Psoas muscle (tissue), 8 donors: Measurements from ENCODE around the gene MTMR10. TPM values are rescaled to one million over a fixed set of nuclear protein-coding genes. Genes with fewer than 3 reads are reported as not detected.

ENCODE experiments used
- ATAC-seq, 4 donors: fragments of 200-7000 bp; cut with Tn5 transposase; one replicate each; pipeline ENCODE4 v1.9.1; 2020; ENCODE audit warnings: moderate library complexity in 3 of 4, mild to moderate bottlenecking in 2 of 4
- DNase-seq, 2 donors: peaks; one replicate each; pipeline ENCODE4 v3.0.0-alpha.2; 2020
- H3K27ac ChIP-seq: fragments of 200-600 bp; one replicate; pipeline ENCODE4 v1.8.0; 2022
- H3K27me3 ChIP-seq, 3 donors: fragments of 200-600 bp in 1 of 3; one replicate each; pipeline versions ENCODE4 v1.6.1 to v1.8.0; 2013 to 2022; ENCODE audit warnings: low read length in 2 of 3, mild to moderate bottlenecking in 2 of 3, moderate library complexity in 1 of 3; ENCODE audit not compliant: insufficient read depth in 3 of 3
- H3K36me3 ChIP-seq, 2 donors: fragments of 200-600 bp in 1 of 2; one replicate each; pipeline versions ENCODE4 v1.6.1 to v1.8.0; 2013 to 2022; ENCODE audit warnings: low read depth in 1 of 2, mild to moderate bottlenecking in 1 of 2, moderate library complexity in 1 of 2; ENCODE audit not compliant: insufficient read depth in 1 of 2
- H3K4me1 ChIP-seq: fragments of 200-600 bp; one replicate; pipeline ENCODE4 v1.8.0; 2022
- H3K4me3 ChIP-seq: fragments of 200-600 bp; one replicate; pipeline ENCODE4 v1.8.0; 2022; ENCODE audit warnings: mild to moderate bottlenecking
- H3K9me3 ChIP-seq: fragments of 200-600 bp; one replicate; pipeline ENCODE4 v1.8.0; 2022
- CTCF ChIP-seq: fragments of 200-600 bp; IDR thresholded peaks from one replicate; pipeline ENCODE4 v1.8.0; 2022; ENCODE audit warnings: antibody characterized with exemption
- WGBS, 3 donors: extraction: QIAGEN DNeasy Blood & Tissue Kit; methylation state at CpG; one replicate each; pipeline versions ENCODE4 v1.1.6 to v1.1.7; 2013; 5-methylcytosine and 5-hydroxymethylcytosine counted together
- intact Hi-C, 2 donors: fragments of 100-400 bp; cut with DNase I; formaldehyde crosslinking; loops; one replicate each; pipeline versions ENCODE4 v1.11.0 to v1.14.2; 2022
- polyA plus RNA-seq, 3 donors: library from polyadenylated mRNA; stranded (reverse); fragments of 200-250 nt; gene quantifications; one replicate each; pipeline ENCODE4 v1.2.3, GENCODE V29; 2013
- total RNA-seq, 4 donors: library from RNA; stranded (reverse); fragmentation: NEBNext Ultra II Directional in 2 of 4; extraction: Animal tissue kit (Norgen Biotek cat#: 25700) in 2 of 4; gene quantifications; one replicate each; pipeline versions ENCODE4 v1.2.1 to v1.2.4, GENCODE V29; 2021 to 2023
- donor health status: healthy with polysubstance abuse.
- donor health status: DM: no; HTN: no; CAD: no; lungs with moderate emphysema.
- donor health status: Bipolar disorder and iron deficiency.
- donor health status: healthy.
- donor health status: DM: yes; HTN: yes; CAD: no.
- donor health status: DM: no; HTN: no; CAD: no.
- donor health status: DM: no; HTN: no; CAD: no.
- donor health status: DM: yes; HTN: yes; CAD: no.

MTMR10 gene
- total and polyA plus RNA-seq, 7 donors: 15.0 to 52.3 (median 28.0) TPM

GRCh38 chr15:31021067-31021665, 29.7 kb upstream of the MTMR10 start:
- Histone ChIP-seq H3K27ac (no peak overlapping the region), H3K4me3 (no peak overlapping the region), H3K9me3 (no peaks in the 10 kb centered on the region), H3K27me3 (no peaks in the 10 kb centered on the region), H3K36me3 (no peaks in the 10 kb centered on the region), H3K4me1 (no peaks in the 10 kb centered on the region)
- intact Hi-C loops: no loop called here
- DNase-seq (no peak), ATAC-seq (no peak)
- 92 to 94% (median 92%) methylated on average over 5 of the region's 5 CpGs for WGBS, 3 donors
- TF ChIP-seq CTCF: no peak

DNA sequence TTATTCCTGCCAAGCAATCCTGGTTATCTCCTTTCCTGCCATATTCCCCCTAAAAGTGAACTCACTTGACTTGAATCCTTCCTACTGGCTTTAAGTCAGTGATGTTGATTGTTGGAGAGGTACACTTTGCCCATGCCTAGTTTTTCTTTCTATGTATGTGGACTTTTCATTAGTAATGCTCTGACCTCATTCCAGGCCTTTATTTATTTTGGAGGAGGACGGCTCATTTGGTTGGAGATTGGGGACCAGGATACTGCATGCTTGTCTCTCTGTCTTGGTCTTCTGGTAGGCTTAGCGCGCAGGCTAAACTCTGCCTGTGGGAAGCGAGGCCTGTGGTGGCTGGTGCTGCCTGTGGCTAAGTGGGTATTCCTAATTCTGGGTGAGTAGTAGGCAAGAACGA, 29.1 kb upstream of the MTMR10 start:
- no peaks in the 10 kb centered on the region for H3K4me1 ChIP-seq
- no peaks in the 10 kb centered on the region for H3K27me3 ChIP-seq
- no peak for DNase-seq
- no peaks in the 10 kb centered on the region for H3K36me3 ChIP-seq
- intact Hi-C loops: no loop called here
- H3K4me3 ChIP-seq: no peak overlapping the region
- TF ChIP-seq CTCF: no peak
- no peaks in the 10 kb centered on the region for H3K9me3 ChIP-seq
- WGBS, 3 donors: 89 to 92% (median 92%) methylated on average over 5 of the region's 5 CpGs
- no peak for ATAC-seq
- no peak overlapping the region for H3K27ac ChIP-seq

DNA sequence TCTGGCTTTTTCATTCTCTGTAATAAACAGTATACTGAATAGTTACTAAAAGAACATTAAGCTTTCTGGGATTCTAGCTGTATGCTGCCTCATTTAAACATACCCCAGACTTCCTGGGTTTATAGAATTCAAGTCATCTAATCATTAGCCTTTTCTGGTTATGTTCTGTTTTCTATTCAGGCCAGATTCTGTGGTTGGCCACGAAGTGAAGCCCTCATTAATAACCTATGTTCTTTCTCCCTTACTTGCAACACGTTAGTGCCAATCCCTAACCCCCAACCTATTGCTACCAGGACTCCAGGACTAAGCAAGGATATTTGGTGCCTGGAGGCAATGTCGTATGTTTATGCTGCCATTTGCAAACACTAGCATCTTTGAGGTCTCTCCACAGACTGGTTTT, 28.6 kb upstream of the MTMR10 start:
- Histone ChIP-seq H3K4me1 (no peaks in the 10 kb centered on the region), H3K36me3 (no peaks in the 10 kb centered on the region), H3K9me3 (no peaks in the 10 kb centered on the region), H3K27ac (no peak overlapping the region), H3K27me3 (no peaks in the 10 kb centered on the region), H3K4me3 (no peak overlapping the region)
- DNase-seq: no peak
- no peak for TF ChIP-seq CTCF
- intact Hi-C loops: no loop called here
- ATAC-seq: no peak
- 74 to 82% (median 82%) methylated on average over 3 of the region's 3 CpGs for WGBS, 3 donors

DNA sequence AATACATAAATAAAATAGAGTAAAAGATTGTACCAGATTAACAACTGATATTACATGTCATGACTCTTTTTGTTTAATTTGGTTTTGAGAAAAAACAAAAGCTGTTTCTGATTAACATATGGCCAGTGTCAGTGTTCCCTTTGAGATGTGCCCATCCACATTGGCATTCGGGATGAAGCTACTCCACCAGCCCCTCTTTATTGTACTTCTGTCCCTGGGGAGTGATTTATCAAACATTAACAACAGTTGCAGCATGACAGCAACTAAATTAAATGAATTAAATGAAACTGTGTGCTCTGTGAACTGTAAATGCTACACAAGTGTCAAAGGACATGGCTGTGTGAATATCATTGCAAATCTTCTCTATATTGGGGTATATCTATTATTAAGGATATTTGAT, 25.9 kb upstream of the MTMR10 start:
- Histone ChIP-seq H3K4me1 (no peaks in the 10 kb centered on the region), H3K4me3 (no peak overlapping the region), H3K9me3 (peaks cover 11% of the 10 kb centered on the region), H3K27ac (no peak overlapping the region), H3K36me3 (no peaks in the 10 kb centered on the region), H3K27me3 (no peaks in the 10 kb centered on the region)
- 32 to 45% (median 37%) methylated on average over 1 of the region's 1 CpG for WGBS, 3 donors
- DNase-seq (no peak), ATAC-seq (no peak)
- TF ChIP-seq CTCF: no peak
- intact Hi-C loops: no loop called here

GRCh38 chr15:31016446-31016915, 25.1 kb upstream of the MTMR10 start:
- DNase-seq (no peak), ATAC-seq (no peak)
- peaks cover 17% of the 10 kb centered on the region for H3K9me3 ChIP-seq
- intact Hi-C loops: no loop called here
- no peaks in the 10 kb centered on the region for H3K36me3 ChIP-seq
- H3K4me3 ChIP-seq: no peak overlapping the region
- H3K4me1 ChIP-seq: no peaks in the 10 kb centered on the region
- H3K27me3 ChIP-seq: no peaks in the 10 kb centered on the region
- 52 to 65% (median 64%) methylated on average over 3 of the region's 3 CpGs for WGBS, 3 donors
- no peak for TF ChIP-seq CTCF
- no peak overlapping the region for H3K27ac ChIP-seq
